Measurements from ENCODE around the gene GRK3. TPM values are rescaled to one million over a fixed set of nuclear protein-coding genes. Genes with fewer than 3 reads are reported as not detected.

The GRK3 gene
- total and polyA plus RNA-seq, 4 experiments from 2014 or later = 0.11 to 3.2 (median 1.5) TPM

DNA sequence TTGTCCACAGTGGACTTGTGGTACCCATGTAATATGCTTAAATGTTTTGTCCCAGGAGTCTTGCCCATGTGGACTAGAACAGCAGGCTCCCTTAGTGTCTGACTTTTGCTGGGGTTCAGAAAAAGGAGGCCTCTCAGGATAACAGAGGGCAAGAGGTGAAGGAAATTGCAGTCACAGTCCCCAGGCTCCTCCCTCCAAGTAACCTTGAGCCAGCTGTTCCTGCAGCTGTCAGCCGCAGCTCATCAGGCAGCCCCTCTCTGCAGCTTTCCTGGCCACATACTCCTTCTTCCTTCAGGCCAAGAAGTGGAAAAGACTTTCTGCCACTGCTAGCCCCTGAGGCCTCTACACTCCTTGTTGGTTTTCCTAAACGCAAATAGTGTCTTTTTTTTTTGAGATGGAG, 171.2 kb downstream of the GRK3 start:
- ChIA-PET POLR2A (ENCODE audit: partially characterized antibody) (no interaction called here), CTCF (ENCODE audit: partially characterized antibody) (no interaction called here)
- Histone ChIP-seq H3K4me1 (ENCODE audit: insufficient read depth, low read length) (peaks cover 5% of the 10 kb centered on the region), H3K4me3 (ENCODE audit: low read length in 2 of 2) (no peak overlapping the region), H3K27me3 (ENCODE audit: insufficient read depth, low read length) (no peaks in the 10 kb centered on the region), H3K9me3 (ENCODE audit: control insufficient read depth in 1 of 2, low read length in 2 of 2) (no peaks in the 10 kb centered on the region), H3K36me3 (ENCODE audit: insufficient read depth, low read length) (no peaks in the 10 kb centered on the region), H3K27ac (ENCODE audit: low read depth, low read length) (no peak overlapping the region)
- peaks cover 5 to 9% (median 6%) of the 10 kb centered on the region in 4 donors for H3K4me1 Mint-ChIP-seq
- H3K27ac Mint-ChIP-seq = no peak overlapping the region
- H3K36me3 Mint-ChIP-seq = no peaks in the 10 kb centered on the region
- intact Hi-C loops (cut with micrococcal nuclease) = no loop called here
- DNase-seq = no peak
- peaks cover 4 to 5% of the 10 kb centered on the region in 2 donors for H3K27me3 Mint-ChIP-seq
- H3K4me3 Mint-ChIP-seq = no peak overlapping the region
- H3K9me3 Mint-ChIP-seq = no peaks in the 10 kb centered on the region

DNA sequence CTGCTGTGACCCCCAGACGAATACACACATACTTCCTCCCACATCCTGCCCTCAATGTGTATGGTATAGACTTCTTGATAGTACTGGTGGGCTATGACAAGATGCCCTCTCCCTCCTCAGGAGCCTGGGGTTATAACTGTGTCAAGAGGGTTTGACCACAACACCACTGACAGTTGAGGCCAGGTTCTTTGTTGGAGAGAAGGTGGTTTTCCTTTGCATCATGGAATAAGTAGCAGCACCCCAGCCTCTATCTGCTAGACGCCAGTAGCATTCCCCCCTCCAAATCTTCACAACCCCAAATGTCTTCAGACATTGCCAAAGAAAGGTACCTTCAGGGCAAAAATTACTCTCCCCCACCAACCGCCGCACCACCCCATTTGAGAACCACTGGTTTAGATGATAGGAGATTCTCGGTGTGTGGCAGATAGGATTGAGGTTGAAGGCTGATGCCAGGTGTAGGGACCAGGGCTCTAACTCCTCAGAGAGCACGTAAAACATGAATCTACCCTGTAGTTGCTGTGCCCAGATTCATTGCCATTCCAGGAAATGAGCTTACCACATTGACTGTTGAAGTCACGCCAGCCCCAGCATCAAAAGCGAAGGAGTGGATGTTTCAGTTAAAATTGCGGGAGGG, 172.0 kb downstream of the GRK3 start:
- intact Hi-C loops (cut with micrococcal nuclease) = no loop called here
- H3K9me3 Mint-ChIP-seq = no peaks in the 10 kb centered on the region
- no peaks in the 10 kb centered on the region for H3K36me3 Mint-ChIP-seq
- H3K4me1 ChIP-seq (ENCODE audit: insufficient read depth, low read length) = peaks cover 5% of the 10 kb centered on the region
- H3K27ac Mint-ChIP-seq = peak overlapping the region in 3 of 7 donors; percentile 15 to 91 (median 22)
- H3K36me3 ChIP-seq (ENCODE audit: insufficient read depth, low read length) = no peaks in the 10 kb centered on the region
- no peaks in the 10 kb centered on the region for H3K9me3 ChIP-seq (ENCODE audit: control insufficient read depth in 1 of 2, low read length in 2 of 2)
- ChIA-PET POLR2A (ENCODE audit: partially characterized antibody) (no interaction called here), CTCF (ENCODE audit: partially characterized antibody) (no interaction called here)
- peaks cover 5 to 9% (median 6%) of the 10 kb centered on the region in 4 donors for H3K4me1 Mint-ChIP-seq
- peak in 3 of 5 donors; percentile 6 to 20 (median 16) for DNase-seq
- peaks cover 4 to 5% of the 10 kb centered on the region in 2 donors for H3K27me3 Mint-ChIP-seq
- H3K4me3 Mint-ChIP-seq = peak overlapping the region in 6 of 8 donors; percentile 6 to 70 (median 30)
- no peak overlapping the region for H3K4me3 ChIP-seq (ENCODE audit: low read length in 2 of 2)
- no peak overlapping the region for H3K27ac ChIP-seq (ENCODE audit: low read depth, low read length)
- no peaks in the 10 kb centered on the region for H3K27me3 ChIP-seq (ENCODE audit: insufficient read depth, low read length)

DNA sequence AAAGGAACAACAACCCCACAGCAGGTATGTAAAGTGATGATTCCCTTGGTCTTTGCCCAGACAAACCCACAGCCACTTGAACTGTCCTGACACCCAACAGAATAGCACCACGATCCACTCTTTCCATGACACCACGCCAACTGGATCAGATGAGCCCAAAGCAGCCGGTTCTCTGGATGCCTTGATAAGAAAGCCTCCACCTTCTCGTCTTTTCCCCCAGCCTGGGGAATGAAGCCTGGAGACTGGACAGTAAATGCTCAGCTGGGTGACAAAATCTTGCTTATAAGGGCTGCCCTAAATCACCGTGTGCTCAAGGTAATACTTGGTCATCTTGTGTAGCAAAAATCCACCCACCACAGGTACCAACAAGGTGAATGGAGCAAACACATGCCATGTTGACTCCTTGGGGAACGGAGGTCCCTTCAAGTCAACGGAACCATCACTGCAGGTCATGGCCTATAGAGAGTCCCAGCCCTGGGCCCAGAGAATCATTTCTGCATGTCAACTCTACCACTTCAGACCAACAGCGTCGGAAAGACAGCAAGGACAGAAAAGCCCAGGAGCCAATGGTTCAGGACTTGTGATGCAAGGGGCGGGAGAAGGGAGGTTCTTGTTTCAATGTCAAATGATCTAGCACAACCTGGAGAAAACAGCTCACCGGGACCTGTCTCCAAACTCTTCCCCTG, 175.3 kb downstream of the GRK3 start:
- peaks cover 5% of the 10 kb centered on the region for H3K4me1 ChIP-seq (ENCODE audit: insufficient read depth, low read length)
- H3K36me3 ChIP-seq (ENCODE audit: insufficient read depth, low read length) = no peaks in the 10 kb centered on the region
- H3K27ac Mint-ChIP-seq = no peak overlapping the region
- H3K36me3 Mint-ChIP-seq = no peaks in the 10 kb centered on the region
- H3K9me3 Mint-ChIP-seq = no peaks in the 10 kb centered on the region
- H3K9me3 ChIP-seq (ENCODE audit: control insufficient read depth in 1 of 2, low read length in 2 of 2) = no peaks in the 10 kb centered on the region
- H3K27me3 Mint-ChIP-seq = peaks cover 5 to 7% of the 10 kb centered on the region in 2 donors
- H3K4me3 ChIP-seq (ENCODE audit: low read length in 2 of 2) = no peak overlapping the region
- POLR2A ChIA-PET (ENCODE audit: partially characterized antibody) = no interaction called here
- no peak for DNase-seq
- intact Hi-C loops (cut with micrococcal nuclease) = no loop called here
- CTCF ChIA-PET (ENCODE audit: partially characterized antibody) = no interaction called here
- H3K27ac ChIP-seq (ENCODE audit: low read depth, low read length) = no peak overlapping the region
- H3K27me3 ChIP-seq (ENCODE audit: insufficient read depth, low read length) = no peaks in the 10 kb centered on the region
- no peak overlapping the region for H3K4me3 Mint-ChIP-seq
- H3K4me1 Mint-ChIP-seq = peaks cover 5 to 9% (median 6%) of the 10 kb centered on the region in 4 donors

DNA sequence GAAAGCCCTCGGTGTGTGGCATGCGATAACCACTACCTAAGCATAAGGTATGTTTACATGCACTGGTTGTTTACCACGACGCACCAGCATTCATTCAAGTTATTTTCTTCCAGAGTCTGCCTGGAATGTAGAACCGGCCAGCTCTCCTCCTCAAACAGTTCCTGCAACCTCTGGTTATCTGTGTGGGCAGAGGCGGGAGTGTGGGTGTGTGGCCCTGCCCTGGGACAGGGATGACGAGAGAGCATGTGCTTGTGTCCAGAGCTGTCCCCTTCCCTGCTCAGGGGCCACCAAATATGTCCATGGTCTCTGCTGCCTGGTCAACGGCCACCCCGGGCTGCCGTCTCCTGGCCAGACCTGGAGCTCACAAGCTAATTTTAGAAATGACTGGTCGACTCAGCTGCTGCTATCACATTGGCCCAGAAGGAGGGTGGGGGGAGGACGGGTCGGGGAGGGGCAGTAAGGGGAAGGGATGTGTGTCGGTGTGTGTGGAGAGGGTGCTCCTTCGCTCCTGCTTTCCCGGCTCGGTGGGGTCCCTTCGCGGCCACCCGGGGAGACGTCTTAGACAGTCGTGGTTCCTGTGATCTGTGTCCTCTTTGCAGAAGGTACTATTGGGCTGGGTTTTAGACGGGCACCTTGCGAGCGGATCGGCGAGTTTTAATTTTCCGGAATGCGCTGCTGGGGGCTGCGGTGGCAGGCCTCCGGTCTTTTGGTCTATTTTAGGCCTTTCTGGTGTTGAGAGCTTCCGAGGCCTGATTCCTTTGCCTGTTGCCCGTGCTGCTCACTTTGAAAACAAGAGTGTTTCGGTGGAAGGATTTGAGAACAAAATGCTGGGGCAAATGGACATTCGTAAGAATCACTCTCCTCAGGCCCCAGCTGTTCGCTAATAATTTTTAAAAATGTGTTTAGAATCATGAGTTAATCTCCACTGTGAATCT, 177.5 kb downstream of the GRK3 start, which contains the start of gene MYO18B:
MYO18B (plus strand) TSS at position 497 of the 935 bp plus-strand sequence. CDS start 18,905 bp downstream, outside the sequence.
- intact Hi-C loops (cut with micrococcal nuclease) = no loop called here
- Histone ChIP-seq H3K27me3 (ENCODE audit: insufficient read depth, low read length) (no peaks in the 10 kb centered on the region), H3K4me3 (ENCODE audit: low read length in 2 of 2) (no peak within 1 kb of the TSS), H3K9me3 (ENCODE audit: control insufficient read depth in 1 of 2, low read length in 2 of 2) (no peaks in the 10 kb centered on the region), H3K4me1 (ENCODE audit: insufficient read depth, low read length) (no peaks in the 10 kb centered on the region), H3K36me3 (ENCODE audit: insufficient read depth, low read length) (no peaks in the 10 kb centered on the region), H3K27ac (ENCODE audit: low read depth, low read length) (no peak within 1 kb of the TSS)
- ChIA-PET CTCF (ENCODE audit: partially characterized antibody) (no interaction called here), POLR2A (ENCODE audit: partially characterized antibody) (no interaction called here)
- Mint-ChIP-seq H3K9me3 (no peaks in the 10 kb centered on the region), H3K36me3 (no peaks in the 10 kb centered on the region), H3K27me3 (peaks cover 7 to 12% of the 10 kb centered on the region in 2 donors), H3K4me1 (peaks cover 0 to 3% (median 0%) of the 10 kb centered on the region in 4 donors), H3K27ac (no peak within 1 kb of the TSS), H3K4me3 (no peak within 1 kb of the TSS)
- DNase-seq = no peak

DNA sequence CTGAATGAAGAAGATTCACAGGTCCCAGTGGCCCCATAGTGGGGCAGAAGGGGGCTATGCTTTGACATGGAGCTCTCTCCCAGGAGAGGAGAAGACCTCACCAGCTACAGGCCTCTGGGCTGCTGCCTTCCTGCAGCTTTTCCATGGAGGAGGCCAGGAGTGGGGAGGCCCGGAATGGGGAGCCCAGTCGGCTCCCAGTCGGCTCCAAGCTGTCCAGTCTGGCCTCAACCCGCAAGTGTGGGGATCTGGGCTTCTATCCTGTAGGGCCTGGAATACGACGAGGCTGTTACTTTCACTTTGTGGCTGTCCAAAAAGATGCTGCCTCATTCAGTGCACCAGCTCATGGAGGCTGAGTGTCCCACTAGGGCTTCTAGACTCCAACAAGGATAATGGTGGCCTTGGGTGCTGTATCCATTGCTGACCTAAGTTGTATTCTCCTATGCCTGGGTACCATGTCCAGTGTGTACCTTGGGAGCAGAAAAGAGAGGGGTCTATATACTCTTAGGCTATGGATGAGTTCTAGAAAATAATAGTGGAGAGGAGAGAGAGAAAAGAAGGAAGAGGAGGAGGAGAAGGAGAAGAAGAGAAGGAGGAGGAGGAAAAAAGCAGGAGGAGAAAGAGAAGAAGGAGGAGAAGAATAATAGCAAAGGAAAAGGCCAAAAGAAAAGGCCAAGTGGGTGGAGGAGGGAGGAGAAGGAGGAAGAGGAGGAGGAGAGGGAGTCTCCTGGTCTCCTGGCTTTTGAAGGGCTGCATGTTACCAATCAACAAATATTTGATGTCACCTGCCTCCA, 178.6 kb downstream of the GRK3 start:
- Histone ChIP-seq H3K36me3 (ENCODE audit: insufficient read depth, low read length) (no peaks in the 10 kb centered on the region), H3K9me3 (ENCODE audit: control insufficient read depth in 1 of 2, low read length in 2 of 2) (no peaks in the 10 kb centered on the region), H3K4me3 (ENCODE audit: low read length in 2 of 2) (no peak overlapping the region), H3K27me3 (ENCODE audit: insufficient read depth, low read length) (no peaks in the 10 kb centered on the region), H3K4me1 (ENCODE audit: insufficient read depth, low read length) (no peaks in the 10 kb centered on the region), H3K27ac (ENCODE audit: low read depth, low read length) (no peak overlapping the region)
- intact Hi-C loops (cut with micrococcal nuclease) = no loop called here
- H3K4me3 Mint-ChIP-seq = no peak overlapping the region
- H3K9me3 Mint-ChIP-seq = no peaks in the 10 kb centered on the region
- DNase-seq = no peak
- no peaks in the 10 kb centered on the region for H3K36me3 Mint-ChIP-seq
- H3K27ac Mint-ChIP-seq = no peak overlapping the region
- peaks cover 7 to 12% of the 10 kb centered on the region in 2 donors for H3K27me3 Mint-ChIP-seq
- CTCF ChIA-PET (ENCODE audit: partially characterized antibody) = no interaction called here
- H3K4me1 Mint-ChIP-seq = peaks cover 0 to 2% (median 0%) of the 10 kb centered on the region in 4 donors
- POLR2A ChIA-PET (ENCODE audit: partially characterized antibody) = no interaction called here

DNA sequence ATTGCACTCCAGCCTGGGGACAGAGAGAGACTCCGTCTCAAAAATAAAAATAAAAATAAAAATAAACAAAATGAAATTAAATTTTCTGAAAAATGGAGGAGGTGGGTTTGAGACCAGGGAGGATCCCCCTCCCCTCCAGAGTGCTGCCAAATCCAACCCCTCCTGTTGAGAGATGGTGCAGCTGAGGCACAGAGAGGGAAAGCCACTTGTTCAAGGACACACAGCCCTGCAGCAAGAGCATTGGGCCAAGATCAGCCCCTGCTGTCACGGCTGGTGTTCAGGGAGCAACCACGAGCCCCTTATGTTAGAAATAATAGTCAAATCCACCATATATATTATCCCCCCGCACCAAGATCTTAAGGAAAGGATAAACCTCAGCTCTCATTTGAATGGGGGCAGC, 180.2 kb downstream of the GRK3 start:
- Mint-ChIP-seq H3K4me1 (peaks cover 0 to 7% (median 0%) of the 10 kb centered on the region in 4 donors), H3K9me3 (no peaks in the 10 kb centered on the region), H3K36me3 (no peaks in the 10 kb centered on the region), H3K4me3 (no peak overlapping the region), H3K27me3 (peaks cover 7 to 10% of the 10 kb centered on the region in 2 donors), H3K27ac (no peak overlapping the region)
- CTCF ChIA-PET (ENCODE audit: partially characterized antibody) = no interaction called here
- DNase-seq = no peak
- intact Hi-C loops (cut with micrococcal nuclease) = no loop called here
- POLR2A ChIA-PET (ENCODE audit: partially characterized antibody) = no interaction called here
- Histone ChIP-seq H3K4me3 (ENCODE audit: low read length in 2 of 2) (no peak overlapping the region), H3K27me3 (ENCODE audit: insufficient read depth, low read length) (no peaks in the 10 kb centered on the region), H3K27ac (ENCODE audit: low read depth, low read length) (no peak overlapping the region), H3K36me3 (ENCODE audit: insufficient read depth, low read length) (no peaks in the 10 kb centered on the region), H3K9me3 (ENCODE audit: control insufficient read depth in 1 of 2, low read length in 2 of 2) (no peaks in the 10 kb centered on the region), H3K4me1 (ENCODE audit: insufficient read depth, low read length) (no peaks in the 10 kb centered on the region)
